ENCODE data around the gene MAGED4. TPM values are rescaled to one million over a fixed set of nuclear protein-coding genes. Genes with fewer than 3 reads are reported as not detected.

MAGED4 gene
- polyA plus RNA-seq, 1 donor (not counting 4 experiments of a cell fraction or from before 2014, with no cell fraction given) = not detected

DNA sequence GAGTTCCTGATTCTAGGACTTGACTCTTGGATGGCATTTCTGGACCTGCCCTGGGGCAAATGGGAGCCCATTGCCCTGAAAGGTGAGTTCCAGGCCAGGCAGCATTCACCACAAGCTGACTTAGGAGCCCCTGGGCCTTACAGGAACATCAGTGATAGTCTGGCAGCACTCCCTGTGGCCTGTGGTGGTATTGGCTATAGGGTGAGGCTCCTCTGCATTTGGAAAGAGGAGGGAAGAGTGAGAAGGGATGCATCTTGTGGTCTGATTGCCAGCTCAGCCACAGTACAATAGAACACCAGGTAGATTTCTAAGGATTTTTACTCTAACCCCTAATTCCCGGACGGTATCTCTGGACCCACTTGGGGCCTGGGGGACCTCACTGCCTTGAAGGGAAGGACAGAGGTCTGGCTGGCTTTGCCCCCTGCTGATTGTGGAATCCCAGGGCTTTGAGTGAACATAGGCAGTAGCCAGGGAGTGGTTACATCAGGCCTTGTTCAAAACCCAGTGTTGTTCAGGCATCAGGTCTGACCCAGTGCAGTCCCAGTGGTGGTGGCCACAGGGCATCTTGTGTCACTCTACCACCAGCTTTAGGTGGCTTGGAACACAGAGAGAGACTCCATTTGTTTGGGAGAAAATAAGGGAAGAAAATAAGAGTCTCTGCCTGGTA lies 32.9 kb downstream of the MAGED4 start:
- FAIRE-seq = no peak
- dilution Hi-C loops (cut with MboI; ENCODE audit: extremely low pct_ligation_motif_present, low sequenced_read_pairs) = no loop called here
- Histone ChIP-seq H3K9ac (ENCODE audit: control insufficient read depth, extremely low read depth, insufficient read depth, low read length) (no peak overlapping the region), H3K4me2 (ENCODE audit: control insufficient read depth, extremely low read depth, insufficient read depth, low read depth, low read length) (no peak overlapping the region), H3K4me1 (ENCODE audit: control insufficient read depth, extremely low read depth, insufficient read depth, low read length) (no peaks in the 10 kb centered on the region), H3K9me3 (ENCODE audit: control insufficient read depth, low read depth, low read length) (no peaks in the 10 kb centered on the region), H4K20me1 (ENCODE audit: control insufficient read depth, extremely low read depth, insufficient read depth, low read length) (no peaks in the 10 kb centered on the region), H3K27me3 (ENCODE audit: control insufficient read depth, extremely low read depth, insufficient read depth, low read length) (no peaks in the 10 kb centered on the region), H3K4me3 (ENCODE audit: control insufficient read depth in 2 of 3, extremely low read depth in 1 of 3, insufficient read depth in 2 of 3, low read depth in 1 of 3, low read length in 3 of 3) (no peak overlapping the region), H3K9me1 (ENCODE audit: control insufficient read depth, extremely low read depth, insufficient read depth, low read length) (no peaks in the 10 kb centered on the region), H3K27ac (ENCODE audit: control insufficient read depth, insufficient read depth, low read length) (no peak overlapping the region), H3K36me3 (ENCODE audit: control insufficient read depth in 2 of 2, extremely low read depth in 1 of 2, insufficient read depth in 2 of 2, low read length in 2 of 2) (no peaks in the 10 kb centered on the region), H2AFZ (ENCODE audit: control insufficient read depth, low read length) (no peak overlapping the region), H3K79me2 (ENCODE audit: control insufficient read depth, insufficient read depth, low read length) (no peaks in the 10 kb centered on the region)
- DNase-seq (ENCODE audit: low read depth, low spot score) = no peak
- TF ChIP-seq EZH2 (IDR thresholded peaks at IDR 0.05; ENCODE audit: low read length) = no peak
- TF ChIP-seq, protein P1, sequence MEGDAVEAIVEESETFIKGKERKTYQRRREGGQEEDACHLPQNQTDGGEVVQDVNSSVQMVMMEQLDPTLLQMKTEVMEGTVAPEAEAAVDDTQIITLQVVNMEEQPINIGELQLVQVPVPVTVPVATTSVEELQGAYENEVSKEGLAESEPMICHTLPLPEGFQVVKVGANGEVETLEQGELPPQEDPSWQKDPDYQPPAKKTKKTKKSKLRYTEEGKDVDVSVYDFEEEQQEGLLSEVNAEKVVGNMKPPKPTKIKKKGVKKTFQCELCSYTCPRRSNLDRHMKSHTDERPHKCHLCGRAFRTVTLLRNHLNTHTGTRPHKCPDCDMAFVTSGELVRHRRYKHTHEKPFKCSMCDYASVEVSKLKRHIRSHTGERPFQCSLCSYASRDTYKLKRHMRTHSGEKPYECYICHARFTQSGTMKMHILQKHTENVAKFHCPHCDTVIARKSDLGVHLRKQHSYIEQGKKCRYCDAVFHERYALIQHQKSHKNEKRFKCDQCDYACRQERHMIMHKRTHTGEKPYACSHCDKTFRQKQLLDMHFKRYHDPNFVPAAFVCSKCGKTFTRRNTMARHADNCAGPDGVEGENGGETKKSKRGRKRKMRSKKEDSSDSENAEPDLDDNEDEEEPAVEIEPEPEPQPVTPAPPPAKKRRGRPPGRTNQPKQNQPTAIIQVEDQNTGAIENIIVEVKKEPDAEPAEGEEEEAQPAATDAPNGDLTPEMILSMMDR (optimal IDR thresholded peaks at IDR 0.05 in 1 of 3, IDR thresholded peaks at IDR 0.05 in 1 of 3, conservative IDR thresholded peaks at IDR 0.05 in 1 of 3; ENCODE audit: extremely low read depth in 1 of 3, insufficient read depth in 2 of 3, low read length in 3 of 3) = no peak

DNA sequence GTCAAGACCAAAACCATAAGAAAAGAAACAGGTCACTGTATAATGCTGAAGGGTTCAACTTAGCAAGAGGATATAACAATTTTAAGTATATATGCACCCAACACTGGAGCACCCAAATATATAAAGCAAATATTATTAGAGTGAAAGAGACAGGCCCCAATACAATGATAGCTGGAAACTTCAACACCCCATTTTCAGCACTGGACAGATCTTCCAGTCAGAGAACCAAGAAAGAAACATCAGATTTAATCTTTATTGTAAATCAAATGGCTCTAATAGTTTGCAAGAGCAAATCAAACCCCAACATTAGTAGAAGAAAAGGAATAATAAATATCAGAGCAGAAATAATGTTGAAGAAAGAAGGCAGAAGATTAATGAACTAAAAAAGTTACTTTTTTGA lies 36.2 kb downstream of the MAGED4 start:
- FAIRE-seq = no peak
- dilution Hi-C loops (cut with MboI; ENCODE audit: extremely low pct_ligation_motif_present, low sequenced_read_pairs) = no loop called here
- DNase-seq (ENCODE audit: low read depth, low spot score) = no peak

More for the DNA sequence above, 36.2 kb downstream of the MAGED4 start:
- H4K20me1 ChIP-seq (ENCODE audit: control insufficient read depth, extremely low read depth, insufficient read depth, low read length) = no peaks in the 10 kb centered on the region
- H3K79me2 ChIP-seq (ENCODE audit: control insufficient read depth, insufficient read depth, low read length) = no peaks in the 10 kb centered on the region
- no peak overlapping the region for H3K4me3 ChIP-seq (ENCODE audit: control insufficient read depth in 2 of 3, extremely low read depth in 1 of 3, insufficient read depth in 2 of 3, low read depth in 1 of 3, low read length in 3 of 3)
- no peak overlapping the region for H3K27ac ChIP-seq (ENCODE audit: control insufficient read depth, insufficient read depth, low read length)
- no peak for TF ChIP-seq EZH2 (IDR thresholded peaks at IDR 0.05; ENCODE audit: low read length)
- TF ChIP-seq, protein P1 (optimal IDR thresholded peaks at IDR 0.05 in 1 of 3, IDR thresholded peaks at IDR 0.05 in 1 of 3, conservative IDR thresholded peaks at IDR 0.05 in 1 of 3; ENCODE audit: extremely low read depth in 1 of 3, insufficient read depth in 2 of 3, low read length in 3 of 3) = no peak
- no peaks in the 10 kb centered on the region for H3K4me1 ChIP-seq (ENCODE audit: control insufficient read depth, extremely low read depth, insufficient read depth, low read length)
- no peak overlapping the region for H3K4me2 ChIP-seq (ENCODE audit: control insufficient read depth, extremely low read depth, insufficient read depth, low read depth, low read length)
- no peaks in the 10 kb centered on the region for H3K27me3 ChIP-seq (ENCODE audit: control insufficient read depth, extremely low read depth, insufficient read depth, low read length)
- H3K9ac ChIP-seq (ENCODE audit: control insufficient read depth, extremely low read depth, insufficient read depth, low read length) = no peak overlapping the region
- no peaks in the 10 kb centered on the region for H3K9me1 ChIP-seq (ENCODE audit: control insufficient read depth, extremely low read depth, insufficient read depth, low read length)
- no peaks in the 10 kb centered on the region for H3K36me3 ChIP-seq (ENCODE audit: control insufficient read depth in 2 of 2, extremely low read depth in 1 of 2, insufficient read depth in 2 of 2, low read length in 2 of 2)
- H2AFZ ChIP-seq (ENCODE audit: control insufficient read depth, low read length) = no peak overlapping the region
- no peaks in the 10 kb centered on the region for H3K9me3 ChIP-seq (ENCODE audit: control insufficient read depth, low read depth, low read length)

Small RNA genes lying within 50 kb of the gene (small RNA-seq; reads per million reads assigned to genes)
- 0 reads per million in 3 experiments for gene SNORA11D (ENCODE audit: insufficient read length in 3 of 3, low read depth in 3 of 3, low replicate concordance in 1 of 3)

Other genes with a start within 250 kb of the MAGED4 start
- 0.05 to 0.14 TPM (median 0.05 TPM) in 3 replicates for gene MAGED4B, start 115.7 kb upstream of the MAGED4 start, polyA plus RNA-seq
- gene XAGE2, start 184.1 kb downstream of the MAGED4 start, polyA plus RNA-seq = not detected in 3 replicates